Heart right ventricle (tissue), 16 donors: ENCODE results near the gene GRID2IP. TPM values are rescaled to one million over a fixed set of nuclear protein-coding genes. Genes with fewer than 3 reads are reported as not detected.
"Not testable (repeated sequence)": the region's sequence is repeated elsewhere in the genome, so short reads cannot be mapped to it uniquely, and the experiment has no call there.

Experiments
- ATAC-seq, 8 donors: fragments of 200-7000 bp; cut with Tn5 transposase; one replicate each; pipeline ENCODE4 v1.9.1; 2020; ENCODE audit warnings: mild to moderate bottlenecking in 8 of 8, moderate library complexity in 8 of 8, moderate number of reproducible peaks in 1 of 8
- DNase-seq, 2 donors: peaks; one replicate each; pipeline ENCODE4 v3.0.0-alpha.2; 2020
- H3K27ac ChIP-seq, 10 donors: fragments of 200-600 bp; sonication (generic) in 2 of 10; one replicate each; pipeline versions ENCODE4 v1.5.0 to v1.8.0; 2020 to 2022; ENCODE audit warnings: mild to moderate bottlenecking in 3 of 10
- H3K27me3 ChIP-seq, 7 donors: fragments of 200-600 bp; one replicate each; pipeline ENCODE4 v1.8.0; 2021 to 2022; ENCODE audit warnings: mild to moderate bottlenecking in 2 of 7
- H3K36me3 ChIP-seq, 9 donors: fragments of 200-600 bp; sonication (generic) in 1 of 9; one replicate each; pipeline versions ENCODE4 v1.5.0 to v1.8.0; 2020 to 2022; ENCODE audit warnings: mild to moderate bottlenecking in 2 of 9
- H3K4me1 ChIP-seq, 9 donors: fragments of 200-600 bp; sonication (generic) in 1 of 9; one replicate each; pipeline versions ENCODE4 v1.5.0 to v1.8.0; 2020 to 2022; ENCODE audit warnings: mild to moderate bottlenecking in 4 of 9
- H3K4me3 ChIP-seq, 10 donors: fragments of 200-600 bp; sonication (generic) in 2 of 10; one replicate each; pipeline versions ENCODE4 v1.5.0 to v1.8.0; 2020 to 2022; ENCODE audit warnings: mild to moderate bottlenecking in 7 of 10, moderate library complexity in 2 of 10
- H3K9me3 ChIP-seq, 11 donors: fragments of 200-600 bp in 10 of 11; sonication (generic) in 2 of 11; one replicate each; pipeline versions ENCODE4 v1.5.0 to v1.8.0; 2013 to 2022; ENCODE audit warnings: mild to moderate bottlenecking in 2 of 11, control low read depth in 1 of 11, moderate library complexity in 1 of 11
- CTCF ChIP-seq, 9 donors: fragments of 200-600 bp; sonication (generic) in 2 of 9; IDR thresholded peaks; one replicate each; pipeline versions ENCODE4 v1.5.0 to v1.8.0; 2021 to 2022; ENCODE audit warnings: antibody characterized with exemption in 9 of 9, mild to moderate bottlenecking in 5 of 9, moderate library complexity in 1 of 9
- WGBS, 2 donors: extraction: QIAGEN DNeasy Blood & Tissue Kit; methylation state at CpG; one replicate each; pipeline ENCODE4 v1.1.7; 2013; ENCODE audit warnings: inconsistent platforms in 1 of 2; 5-methylcytosine and 5-hydroxymethylcytosine counted together
- intact Hi-C, 10 donors: fragments of 100-400 bp; cut with DNase I; formaldehyde crosslinking; loops; one replicate each; pipeline versions ENCODE4 v1.11.1 to v1.14.2; 2022
- polyA plus RNA-seq, 2 donors: library from polyadenylated mRNA; stranded (reverse); fragments of 200-250 nt; gene quantifications; one replicate each; pipeline ENCODE4 v1.2.3, GENCODE V29; 2013
- total RNA-seq, 10 donors: library from RNA; stranded (reverse); fragmentation: NEBNext Ultra II Directional in 3 of 10; extraction: Animal tissue kit (Norgen Biotek cat#: 25700) in 3 of 10; gene quantifications; one replicate each; pipeline versions ENCODE4 v1.2.1 to v1.2.4, GENCODE V29; 2021 to 2023
- donor health status: Arrhythmogenic right ventricular cardiomyopathy.
- donor health status: ischemic (EF 13 %, LVEDD 7.1; RV severe dilation, severe dysfunction).
- donor health status: healthy with polysubstance abuse.
- donor health status: DM: no; HTN: yes; CAD: no.
- donor health status: DM: no; HTN: no; CAD: no.
- donor health status: ischemic (EF 25% LVEDD 6.9; RV normal size, moderate dysfunction).
- donor health status: ischemic (EF 25% LVEDD 5.7; RV mildly dilated, moderate dysfunction).
- donor health status: healthy.
- donor health status: DM: yes; HTN: yes; CAD: no.
- donor health status: Ischemic cardiomyopathy.
- donor health status: ischemic (EF 35%, LVEDD 5.7; RV mildly dilated, moderate dysfunction).
- donor health status: nonischemic (EF 11% LVEDD 7.7; RV severe dilation, severe dysfunction).
- donor health status: DM: yes; HTN: yes; CAD: no.
- donor health status: PGD.
- donor health status: ischemic (EF 29% LVEDD 5.4; RV normal size, mild dysfunction).
- donor health status: nonischemic (EF 23%, LVEDD 6.1; RV moderate dilation, normal function).

The GRID2IP gene
- total and polyA plus RNA-seq, 12 donors = 0.01 to 0.15 (median 0.11) TPM; not detected in 9

- no peak overlapping the region for H3K4me3 ChIP-seq
- H3K27me3 ChIP-seq = no peaks in the 10 kb centered on the region
- intact Hi-C loops = no loop called here
- H3K4me1 ChIP-seq = peaks cover 3 to 61% (median 49%) of the 10 kb centered on the region in 9 donors
- no peaks in the 10 kb centered on the region for H3K9me3 ChIP-seq
- ATAC-seq (peak in 1 of 8 donors; percentile 27), DNase-seq (no peak)
- no peak overlapping the region for H3K27ac ChIP-seq
- 75 to 78% methylated on average over 7 of the region's 7 CpGs for WGBS, 2 donors
- H3K36me3 ChIP-seq = peaks cover 0 to 83% (median 5%) of the 10 kb centered on the region in 9 donors
- TF ChIP-seq CTCF (IDR thresholded peaks at IDR 0.05) = no peak
Measured at GRCh38 chr7:6476596-6477317, 74.5 kb downstream of the GRID2IP start.

- no peak for TF ChIP-seq CTCF (IDR thresholded peaks at IDR 0.05)
- no peak overlapping the region for H3K4me3 ChIP-seq
- no peak overlapping the region for H3K27ac ChIP-seq
- H3K4me1 ChIP-seq = peaks cover 0 to 49% (median 39%) of the 10 kb centered on the region in 9 donors
- intact Hi-C loops = no loop called here
- ATAC-seq (no peak), DNase-seq (no peak)
- H3K36me3 ChIP-seq = peaks cover 0 to 83% (median 10%) of the 10 kb centered on the region in 9 donors
- WGBS, 2 donors = 87 to 89% methylated on average over 3 of the region's 3 CpGs
- no peaks in the 10 kb centered on the region for H3K9me3 ChIP-seq
- no peaks in the 10 kb centered on the region for H3K27me3 ChIP-seq
Measured at GRCh38 chr7:6475433-6476186, 75.7 kb downstream of the GRID2IP start.

- no peaks in the 10 kb centered on the region for H3K4me1 ChIP-seq
- no peak overlapping the region for H3K4me3 ChIP-seq
- intact Hi-C loops = no loop called here
- 98% methylated on average over 8 of the region's 8 CpGs for WGBS, 2 donors
- no peak for TF ChIP-seq CTCF (IDR thresholded peaks at IDR 0.05)
- ATAC-seq = peak in 1 of 8 donors; percentile 17
- H3K36me3 ChIP-seq = peaks cover 0 to 100% (median 77%) of the 10 kb centered on the region in 9 donors
- H3K27ac ChIP-seq = no peak overlapping the region
- no peak for DNase-seq
- no peaks in the 10 kb centered on the region for H3K27me3 ChIP-seq
- H3K9me3 ChIP-seq = no peaks in the 10 kb centered on the region
Measured at GRCh38 chr7:6465862-6466261, 85.4 kb downstream of the GRID2IP start.

GRCh38 chr7:6463609-6464008 lies 87.7 kb downstream of the GRID2IP start:
- H3K9me3 ChIP-seq, ATAC-seq, DNase-seq, H3K4me1 ChIP-seq, H3K27ac ChIP-seq, H3K4me3 ChIP-seq, H3K27me3 ChIP-seq, intact Hi-C loops: not testable (repeated sequence)
- H3K36me3 ChIP-seq = peaks cover 0 to 89% (median 63%) of the 10 kb centered on the region in 9 donors
- WGBS, 2 donors = 85 to 87% methylated on average over 5 of the region's 5 CpGs
